HEK293 (cell line): ENCODE measurements around the gene TP63.

Source experiments
- CTCF ChIA-PET: fragments of 350-600 bp; formaldehyde crosslinking; extraction: SDS; loops from one replicate; lab custom pipeline; 2021; ENCODE audit warnings: antibody characterized with exemption; lab: Yijun Ruan, JAX
- POLR2A ChIA-PET: fragments of 300-600 bp; formaldehyde crosslinking; extraction: SDS; loops from one replicate; lab custom pipeline; 2020; ENCODE audit warnings: antibody characterized with exemption, inconsistent platforms; lab: Yijun Ruan, JAX
- H3K27ac ChIP-seq: fragments of 200-500 bp; sonication (Bioruptor generic); 2 replicates; pipeline ENCODE4 v1.5.1; 2014; ENCODE audit warnings: low read depth, low read length, control low read depth, inconsistent platforms; ENCODE audit errors: extremely low read depth
- H3K36me3 ChIP-seq, 2 experiments: fragments of 200-500 bp in 1 of 2; sonication (Bioruptor generic) in 1 of 2; 1 replicate in 1 of 2; 2 replicates in 1 of 2; pipeline ENCODE4 v1.5.1; 2014 to 2017; ENCODE audit warnings: inconsistent platforms in 2 of 2, low read length in 2 of 2; ENCODE audit not compliant: control insufficient read depth in 2 of 2, insufficient read depth in 1 of 2
- H3K4me1 ChIP-seq: fragments of 200-500 bp; sonication (Bioruptor generic); 2 replicates; pipeline ENCODE4 v1.5.1; 2014; ENCODE audit warnings: mild to moderate bottlenecking, low read length, inconsistent platforms; ENCODE audit not compliant: control insufficient read depth, insufficient read depth
- H3K4me3 ChIP-seq: 2 replicates; pipeline ENCODE4 v1.5.1; 2011; ENCODE audit warnings: low read depth, mild to moderate bottlenecking, control low read depth, low read length, moderate library complexity
- H3K9me3 ChIP-seq: fragments of 200-500 bp; sonication (Bioruptor generic); 2 replicates; pipeline ENCODE4 v1.5.1; 2014; ENCODE audit warnings: low read depth, low read length, inconsistent platforms; ENCODE audit not compliant: control insufficient read depth, insufficient read depth
- BCL11B ChIP-seq: fragments of 450-650 bp; formaldehyde crosslinking; IDR thresholded peaks from 2 replicates; pipeline ENCODE4 v1.5.1; 2016; ENCODE audit warnings: low read depth, missing biosample characterization, missing genetic modification characterization
- EGR2 ChIP-seq: fragments of 450-650 bp; formaldehyde crosslinking; IDR thresholded peaks from 2 replicates; pipeline ENCODE4 v1.5.1; 2016; ENCODE audit warnings: low read depth, missing biosample characterization, missing genetic modification characterization
- KLF17 ChIP-seq: fragments of 450-650 bp; formaldehyde crosslinking; IDR thresholded peaks from 2 replicates; pipeline ENCODE4 v1.5.1; 2016; ENCODE audit warnings: missing biosample characterization, missing genetic modification characterization
- OSR2 ChIP-seq: fragments of 450-650 bp; formaldehyde crosslinking; IDR thresholded peaks from 2 replicates; pipeline ENCODE4 v1.5.1; 2016; ENCODE audit warnings: missing biosample characterization, missing genetic modification characterization
- RBAK ChIP-seq: fragments of 450-650 bp; formaldehyde crosslinking; IDR thresholded peaks from 2 replicates; pipeline ENCODE4 v1.5.1; 2016; ENCODE audit warnings: missing biosample characterization, missing genetic modification characterization
- REPIN1 ChIP-seq: fragments of 450-650 bp; formaldehyde crosslinking; IDR thresholded peaks from 2 replicates; pipeline ENCODE4 v1.5.1; 2017; ENCODE audit warnings: missing biosample characterization, missing genetic modification characterization, low read depth
- SETDB1 ChIP-seq: IDR thresholded peaks from one replicate; pipeline ENCODE4 v1.6.1; 2017; ENCODE audit warnings: mild to moderate bottlenecking, low read length, moderate library complexity, mixed read lengths; ENCODE audit not compliant: insufficient read length
- SP7 ChIP-seq: fragments of 450-650 bp; formaldehyde crosslinking; IDR thresholded peaks from 2 replicates; pipeline ENCODE4 v1.5.1; 2016; ENCODE audit warnings: missing biosample characterization, missing genetic modification characterization
- YY1 ChIP-seq: fragments of 450-650 bp; formaldehyde crosslinking; IDR thresholded peaks from 2 replicates; pipeline ENCODE4 v1.5.1; 2018; ENCODE audit warnings: missing biosample characterization, missing genetic modification characterization
- ZBTB44 ChIP-seq: fragments of 450-650 bp; IDR thresholded peaks from 2 replicates; pipeline ENCODE4 v1.5.1; 2018; ENCODE audit warnings: missing biosample characterization, mild to moderate bottlenecking, missing genetic modification characterization
- ZBTB7A ChIP-seq: fragments of 450-650 bp; formaldehyde crosslinking; IDR thresholded peaks from 2 replicates; pipeline ENCODE4 v1.5.1; 2016; ENCODE audit warnings: low read depth, missing biosample characterization, missing genetic modification characterization
- ZNF121 ChIP-seq: fragments of 450-650 bp; formaldehyde crosslinking; IDR thresholded peaks from 2 replicates; pipeline ENCODE4 v1.5.1; 2016; ENCODE audit warnings: missing biosample characterization, missing genetic modification characterization
- ZNF174 ChIP-seq: fragments of 450-650 bp; formaldehyde crosslinking; IDR thresholded peaks from 2 replicates; pipeline ENCODE4 v1.5.0; 2017; ENCODE audit warnings: missing biosample characterization, mild to moderate bottlenecking, missing genetic modification characterization
- ZNF221 ChIP-seq: fragments of 450-650 bp; formaldehyde crosslinking; IDR thresholded peaks from 2 replicates; pipeline ENCODE4 v1.5.1; 2017; ENCODE audit warnings: missing biosample characterization, missing genetic modification characterization, borderline replicate concordance
- ZNF324 ChIP-seq: fragments of 450-650 bp; formaldehyde crosslinking; IDR thresholded peaks from 2 replicates; pipeline ENCODE4 v1.5.1; 2016; ENCODE audit warnings: missing biosample characterization, missing genetic modification characterization
- ZNF335 ChIP-seq: fragments of 450-650 bp; formaldehyde crosslinking; conservative IDR thresholded peaks from 2 replicates; pipeline ENCODE4 v1.5.1; 2016; ENCODE audit warnings: missing biosample characterization, missing genetic modification characterization
- ZNF416 ChIP-seq: fragments of 450-650 bp; formaldehyde crosslinking; IDR thresholded peaks from 2 replicates; pipeline ENCODE4 v1.5.1; 2016; ENCODE audit warnings: missing biosample characterization, missing genetic modification characterization
- ZNF423 ChIP-seq: fragments of 450-650 bp; formaldehyde crosslinking; IDR thresholded peaks from 2 replicates; pipeline ENCODE4 v1.5.1; 2016; ENCODE audit warnings: missing biosample characterization, missing genetic modification characterization
- ZNF510 ChIP-seq: fragments of 450-650 bp; formaldehyde crosslinking; IDR thresholded peaks from 2 replicates; pipeline ENCODE4 v1.5.1; 2018; ENCODE audit warnings: mild to moderate bottlenecking, missing genetic modification characterization, missing biosample characterization; ENCODE audit not compliant: insufficient replicate concordance
- ZNF514 ChIP-seq: fragments of 450-650 bp; formaldehyde crosslinking; IDR thresholded peaks from 2 replicates; pipeline ENCODE4 v1.5.1; 2016; ENCODE audit warnings: missing biosample characterization, missing genetic modification characterization
- ZNF561 ChIP-seq: fragments of 450-650 bp; IDR thresholded peaks from 2 replicates; pipeline ENCODE4 v1.5.1; 2018; ENCODE audit warnings: missing biosample characterization, missing genetic modification characterization, borderline replicate concordance
- ZNF571 ChIP-seq: fragments of 450-650 bp; formaldehyde crosslinking; IDR thresholded peaks from 2 replicates; pipeline ENCODE4 v1.5.0; 2017; ENCODE audit warnings: missing biosample characterization, missing genetic modification characterization
- ZNF639 ChIP-seq: fragments of 450-650 bp; formaldehyde crosslinking; IDR thresholded peaks from 2 replicates; pipeline ENCODE4 v1.5.1; 2016; ENCODE audit warnings: missing biosample characterization, missing genetic modification characterization
- ZNF664 ChIP-seq: fragments of 450-650 bp; formaldehyde crosslinking; IDR thresholded peaks from 2 replicates; pipeline ENCODE4 v1.5.1; 2016; ENCODE audit warnings: missing biosample characterization, missing genetic modification characterization
- ZNF704 ChIP-seq: fragments of 450-650 bp; formaldehyde crosslinking; IDR thresholded peaks from 2 replicates; pipeline ENCODE4 v1.5.1; 2016; ENCODE audit warnings: missing biosample characterization, missing genetic modification characterization
- ZNF747 ChIP-seq: fragments of 450-650 bp; formaldehyde crosslinking; IDR thresholded peaks from 2 replicates; pipeline ENCODE4 v1.5.1; 2016; ENCODE audit warnings: missing biosample characterization, missing genetic modification characterization
- ZNF837 ChIP-seq: fragments of 450-650 bp; formaldehyde crosslinking; IDR thresholded peaks from 2 replicates; pipeline ENCODE4 v1.5.1; 2016; ENCODE audit warnings: missing biosample characterization, missing genetic modification characterization
- ZSCAN18 ChIP-seq: fragments of 450-650 bp; formaldehyde crosslinking; IDR thresholded peaks from 2 replicates; pipeline ENCODE4 v1.5.1; 2016; ENCODE audit warnings: missing biosample characterization, missing genetic modification characterization

TP63 gene

GRCh38 chr3:189734061-189734460 is 102.9 kb downstream of the TP63 start:
- Histone ChIP-seq H3K4me3 (no peak overlapping the region), H3K9me3 (no peaks in the 10 kb centered on the region), H3K27ac (no peak overlapping the region), H3K36me3 (no peaks in the 10 kb centered on the region), H3K4me1 (no peaks in the 10 kb centered on the region)
- CTCF ChIA-PET, result interaction anchor here (0.5 kb wide), 1 partner anchor 195 kb away, joined by 3 read pairs; no protein-coding TSS in a partner anchor
- TF ChIP-seq ZSCAN18 (tag by site-specific recombination) (no peak), ZNF423 (tag by site-specific recombination) (no peak), ZNF514 (tag by site-specific recombination) (no peak), ZNF416 (no peak), ZNF121 (tag by site-specific recombination) (no peak), SETDB1 (no peak), ZNF747 (no peak), ZNF664 (tag by site-specific recombination) (no peak), ZNF639 (tag by site-specific recombination) (no peak), ZNF571 (tag by site-specific recombination) (no peak), ZNF221 (tag by site-specific recombination) (no peak), ZNF561 (tag by site-specific recombination) (no peak), ZNF510 (tag by site-specific recombination) (no peak), RBAK (tag by site-specific recombination) (no peak)
- POLR2A ChIA-PET, result no interaction called here

- ChIA-PET POLR2A (no interaction called here), CTCF (interaction anchor here (0.6 kb wide), 1 partner anchor 528 kb away, joined by 4 read pairs; no protein-coding TSS in a partner anchor)
- Histone ChIP-seq H3K4me3 (no peak overlapping the region), H3K9me3 (no peaks in the 10 kb centered on the region), H3K36me3 (no peaks in the 10 kb centered on the region), H3K27ac (no peak overlapping the region), H3K4me1 (no peaks in the 10 kb centered on the region)
- TF ChIP-seq REPIN1 (no peak), ZNF704 (no peak), ZNF514 (tag by site-specific recombination) (no peak), ZBTB7A (tag by site-specific recombination) (no peak), ZNF174 (tag by site-specific recombination) (no peak), ZNF335 (tag by site-specific recombination) (no peak), BCL11B (tag by site-specific recombination) (no peak), OSR2 (tag by site-specific recombination) (no peak), SP7 (tag by site-specific recombination) (no peak), YY1 (tag by site-specific recombination) (no peak), ZNF324 (no peak), ZBTB44 (tag by site-specific recombination) (no peak), KLF17 (tag by site-specific recombination) (no peak), ZNF837 (tag by site-specific recombination) (no peak), EGR2 (tag by site-specific recombination) (no peak)
Measured at GRCh38 chr3:189735913-189736312, 104.7 kb downstream of the TP63 start.
